HCT116 (cell line): ENCODE results near the gene ACBD3. TPM values are rescaled to one million over a fixed set of nuclear protein-coding genes. Genes with fewer than 3 reads are reported as not detected.

Experiments
- ATAC-seq: fragments of 200-7000 bp; cut with Tn5 transposase; 2 replicates; pipeline ENCODE4 v1.9.1; 2020; ENCODE audit warnings: mild to moderate bottlenecking, moderate library complexity
- BruUV-seq: library from RNA; stranded (reverse); fragments of 400-500 nt; replicated peaks from 2 replicates; lab custom pipeline; 2021; lab: Mats Ljungman, UMichigan
- CTCF ChIA-PET: fragments of 300-600 bp; sonication (Branson Sonifier 250); formaldehyde crosslinking; loops from one replicate; lab custom pipeline; 2021; ENCODE audit warnings: antibody characterized with exemption; lab: Charles Lee
- POLR2A ChIA-PET: fragments of 300-600, 350-600 bp; sonication (Branson Sonifier 250); formaldehyde crosslinking; loops from one replicate; lab custom pipeline; 2021; ENCODE audit warnings: antibody characterized with exemption; lab: Charles Lee
- RAD21 ChIA-PET, 2 experiments: fragments of 300-600 bp; sonication (Branson Sonifier 250); formaldehyde crosslinking; loops; one replicate each; lab custom pipeline; 2023; ENCODE audit warnings: low total read pairs in 2 of 2; ENCODE audit not compliant: uncharacterized antibody in 2 of 2, unreplicated experiment in 2 of 2, low non-redundant PET in 1 of 2; lab: Charles Lee
- DNase-seq: peaks from one replicate; pipeline ENCODE4 v3.0.0-alpha.2; 2010; ENCODE audit warnings: low read depth, low spot score
- H2AFZ ChIP-seq: fragments of 200-600 bp; shearing (Covaris generic), sonication (generic); 2 replicates; pipeline ENCODE4 v1.6.1; 2017; ENCODE audit warnings: low read depth, mixed run types, mixed read lengths, antibody characterized with exemption, low read length; ENCODE audit not compliant: poor library complexity, severe bottlenecking
- H3K27ac ChIP-seq: 2 replicates; pipeline ENCODE4 v1.5.1; 2012; ENCODE audit warnings: low read depth, low read length
- H3K27me3 ChIP-seq: fragments of 200-600 bp; sonication (generic); 2 replicates; pipeline ENCODE4 v1.6.1; 2016; ENCODE audit warnings: mixed run types, low read length, mixed read lengths; ENCODE audit not compliant: insufficient read depth
- H3K36me3 ChIP-seq, 2 experiments: fragments of 200-500 bp in 1 of 2; fragments of 200-600 bp in 1 of 2; sonication (Bioruptor generic) in 1 of 2; sonication (generic) in 1 of 2; 2 replicates each; pipeline versions ENCODE4 v1.5.1 to v1.6.1; 2014 to 2016; ENCODE audit warnings: low read length in 2 of 2, inconsistent platforms in 1 of 2, mixed read lengths in 1 of 2, mixed run types in 1 of 2; ENCODE audit not compliant: insufficient read depth in 2 of 2, control insufficient read depth in 1 of 2
- H3K4me1 ChIP-seq, 2 experiments: fragments of 200-600 bp in 1 of 2; sonication (generic) in 1 of 2; 2 replicates each; pipeline versions ENCODE4 v1.5.1 to v1.6.1; 2012 to 2017; ENCODE audit warnings: low read length in 2 of 2, inconsistent platforms in 1 of 2, mild to moderate bottlenecking in 1 of 2, mixed read lengths in 1 of 2, mixed run types in 1 of 2, moderate library complexity in 1 of 2; ENCODE audit not compliant: insufficient read depth in 2 of 2, control insufficient read depth in 1 of 2
- H3K4me2 ChIP-seq: fragments of 200-600 bp; sonication (generic); 2 replicates; pipeline ENCODE4 v1.6.1; 2017; ENCODE audit warnings: mixed run types, low read length, mixed read lengths
- H3K4me3 ChIP-seq, 2 experiments: fragments of 200-600 bp in 1 of 2; sonication (generic) in 1 of 2; replicated peaks in 1 of 2; 2 replicates each; pipeline ENCODE4 v1.5.1; 2011 to 2016; ENCODE audit warnings: low read length in 2 of 2, control low read depth in 1 of 2, low read depth in 1 of 2, mild to moderate bottlenecking in 1 of 2, mixed read lengths in 1 of 2, mixed run types in 1 of 2
- H3K79me2 ChIP-seq: fragments of 200-600 bp; sonication (generic); 2 replicates; pipeline ENCODE4 v1.6.1; 2017; ENCODE audit warnings: mild to moderate bottlenecking, mixed run types, low read length, moderate library complexity, mixed read lengths; ENCODE audit not compliant: insufficient read depth
- H3K9ac ChIP-seq: fragments of 200-600 bp; sonication (generic); 2 replicates; pipeline ENCODE4 v1.6.1; 2016; ENCODE audit warnings: low read length, mixed read lengths
- H3K9me2 ChIP-seq: fragments of 200-600 bp; sonication (generic), shearing (Covaris generic); 2 replicates; pipeline ENCODE4 v1.6.1; 2017; ENCODE audit warnings: mixed run types, mild to moderate bottlenecking, moderate library complexity; ENCODE audit not compliant: insufficient read depth
- H3K9me3 ChIP-seq, 2 experiments: fragments of 200-500 bp in 1 of 2; fragments of 200-600 bp in 1 of 2; sonication (Bioruptor generic) in 1 of 2; sonication (generic) in 1 of 2; 2 replicates each; pipeline ENCODE4 v1.6.1; 2014 to 2017; ENCODE audit warnings: low read length in 2 of 2, mixed read lengths in 2 of 2, inconsistent platforms in 1 of 2, low read depth in 1 of 2, mild to moderate bottlenecking in 1 of 2, mixed run types in 1 of 2, moderate library complexity in 1 of 2; ENCODE audit not compliant: control insufficient read depth in 1 of 2, insufficient read depth in 1 of 2
- H4K20me1 ChIP-seq: fragments of 200-600 bp; sonication (generic), shearing (Covaris generic); 2 replicates; pipeline ENCODE4 v1.6.1; 2017; ENCODE audit warnings: mixed run types, mild to moderate bottlenecking, moderate library complexity; ENCODE audit not compliant: insufficient read depth
- CTCF ChIP-seq, 3 experiments: fragments of 200-600 bp in 1 of 3; sonication (generic) in 1 of 3; IDR thresholded peaks in 2 of 3; conservative IDR thresholded peaks in 1 of 3; 2 replicates each; pipeline ENCODE4 v1.5.1; 2012 to 2017; ENCODE audit warnings: low read depth in 2 of 3, low read length in 2 of 3, antibody characterized with exemption in 1 of 3, borderline replicate concordance in 1 of 3, control low read depth in 1 of 3, mild to moderate bottlenecking in 1 of 3, mixed read lengths in 1 of 3, mixed run types in 1 of 3, moderate library complexity in 1 of 3; ENCODE audit not compliant: insufficient read depth in 1 of 3
- EGR1 ChIP-seq: IDR thresholded peaks from 2 replicates; pipeline ENCODE4 v1.6.1; 2012; ENCODE audit warnings: low read depth
- EZH2phosphoT487 ChIP-seq: fragments of 200-600 bp; IDR thresholded peaks from 2 replicates; pipeline ENCODE4 v1.6.1; 2018; ENCODE audit warnings: antibody characterized with exemption, borderline replicate concordance
- REST ChIP-seq: IDR thresholded peaks from 2 replicates; pipeline ENCODE4 v1.6.1; 2012; ENCODE audit warnings: low read depth
- SIN3A ChIP-seq: IDR thresholded peaks from 2 replicates; pipeline ENCODE4 v1.6.1; 2012; ENCODE audit warnings: low read depth
- SRF ChIP-seq: IDR thresholded peaks from 2 replicates; pipeline ENCODE4 v1.6.1; 2012; ENCODE audit warnings: low read depth
- TCF7L2 ChIP-seq: IDR thresholded peaks from 2 replicates; pipeline ENCODE4 v1.7.0; 2011; ENCODE audit warnings: borderline replicate concordance, inconsistent platforms; ENCODE audit not compliant: insufficient read depth, insufficient read length; ENCODE audit errors: extremely low read depth
- YY1 ChIP-seq: IDR thresholded peaks from 2 replicates; pipeline ENCODE4 v1.6.1; 2011; ENCODE audit warnings: low read length, low read depth, moderate library complexity, mild to moderate bottlenecking; ENCODE audit not compliant: insufficient replicate concordance; ENCODE audit errors: extremely low read depth
- intact Hi-C: fragments of 100-400 bp; cut with micrococcal nuclease; formaldehyde crosslinking; loops from 2 replicates; pipeline ENCODE4 v1.10.0; 2022
- total RNA-seq: library from RNA; stranded (reverse); gene quantifications from one replicate; pipeline ENCODE4 v1.2.1, GENCODE V29; 2021; ENCODE audit not compliant: unreplicated experiment

The ACBD3 gene
- total RNA-seq, 1 experiment from 2014 or later = 29.6 TPM

GRCh38 chr1:226209307-226210059 is 22.9 kb upstream of the ACBD3 start:
- H3K36me3 ChIP-seq = no peaks in the 10 kb centered on the region
- BruUV-seq = no TSS peak
- H3K9ac ChIP-seq = no peak overlapping the region
- ATAC-seq (no peak), DNase-seq (no peak)
- H3K9me3 ChIP-seq = no peaks in the 10 kb centered on the region
- H3K9me2 ChIP-seq = no peaks in the 10 kb centered on the region
- H3K79me2 ChIP-seq = no peaks in the 10 kb centered on the region
- TF ChIP-seq REST (no peak), EZH2phosphoT487 (no peak), SRF (no peak), EGR1 (no peak), SIN3A (no peak), CTCF (IDR thresholded peaks at IDR 0.05 in 2 of 3, conservative IDR thresholded peaks at IDR 0.05 in 1 of 3; ENCODE audit: borderline replicate concordance in 1 of 3, insufficient read depth in 1 of 3, low read depth in 2 of 3, low read length in 2 of 3) (no peak), YY1 (no peak), TCF7L2 (no peak)
- POLR2A ChIA-PET = no interaction called here
- no peak overlapping the region for H2AFZ ChIP-seq
- H4K20me1 ChIP-seq = no peaks in the 10 kb centered on the region
- RAD21 ChIA-PET = no interaction called here
- no peaks in the 10 kb centered on the region for H3K4me1 ChIP-seq
- intact Hi-C loops = no loop called here
- no peaks in the 10 kb centered on the region for H3K27me3 ChIP-seq
- no peak overlapping the region for H3K4me2 ChIP-seq
- H3K27ac ChIP-seq = no peak overlapping the region
- H3K4me3 ChIP-seq = no peak overlapping the region
- CTCF ChIA-PET = no interaction called here
